GM12878 (cell line): ENCODE data around the gene NR2F6. TPM values are rescaled to one million over a fixed set of nuclear protein-coding genes. Genes with fewer than 3 reads are reported as not detected.

Experiments
- CBFB ChIP-seq: IDR thresholded peaks from 2 replicates; pipeline ENCODE4 v1.6.1; 2016; ENCODE audit warnings: antibody characterized with exemption, low read depth
- CREB1 ChIP-seq: IDR thresholded peaks from 2 replicates; pipeline ENCODE4 v1.6.1; 2012; ENCODE audit warnings: low read depth, mild to moderate bottlenecking, inconsistent platforms
- DPF2 ChIP-seq: fragments of 450-650 bp; IDR thresholded peaks from 2 replicates; pipeline ENCODE4 v1.6.1; 2017; ENCODE audit warnings: mild to moderate bottlenecking
- E2F4 ChIP-seq: IDR thresholded peaks from 2 replicates; pipeline ENCODE4 v1.6.1; 2012; ENCODE audit warnings: low read depth, low read length, improper control_type of control experiment
- E4F1 ChIP-seq: fragments of 450-650 bp; IDR thresholded peaks from 2 replicates; pipeline ENCODE4 v1.6.1; 2018; ENCODE audit warnings: borderline replicate concordance, mild to moderate bottlenecking; ENCODE audit not compliant: partially characterized antibody
- GABPA ChIP-seq: IDR thresholded peaks from 2 replicates; pipeline ENCODE4 v1.6.1; 2014; ENCODE audit warnings: antibody characterized with exemption, low read depth, mild to moderate bottlenecking, inconsistent platforms
- HCFC1 ChIP-seq: fragments of 150-350 bp; IDR thresholded peaks from 2 replicates; pipeline ENCODE4 v1.6.1; 2014; ENCODE audit warnings: low read length
- HDGF ChIP-seq: fragments of 450-650 bp; IDR thresholded peaks from 2 replicates; pipeline ENCODE4 v1.6.1; 2016; ENCODE audit warnings: antibody characterized with exemption
- MYB ChIP-seq: fragments of 150-350 bp; IDR thresholded peaks from 2 replicates; pipeline ENCODE4 v1.6.1; 2014; ENCODE audit warnings: mild to moderate bottlenecking, low read depth, low read length, borderline replicate concordance
- NBN ChIP-seq: fragments of 450-650 bp; IDR thresholded peaks from 2 replicates; pipeline ENCODE4 v1.6.1; 2016
- PBX3 ChIP-seq: IDR thresholded peaks from 2 replicates; pipeline ENCODE4 v1.6.1; 2011; ENCODE audit warnings: mild to moderate bottlenecking, low read depth, low read length, moderate library complexity; ENCODE audit not compliant: insufficient replicate concordance
- RB1 ChIP-seq: fragments of 450-650 bp; formaldehyde crosslinking; IDR thresholded peaks from 2 replicates; pipeline ENCODE4 v1.6.1; 2017; ENCODE audit warnings: mild to moderate bottlenecking, borderline replicate concordance
- SKIL ChIP-seq: fragments of 450-650 bp; IDR thresholded peaks from 2 replicates; pipeline ENCODE4 v1.6.1; 2017; ENCODE audit warnings: mild to moderate bottlenecking, low read depth, inconsistent platforms; ENCODE audit not compliant: poor library complexity, severe bottlenecking
- WRNIP1 ChIP-seq: IDR thresholded peaks from 2 replicates; pipeline ENCODE4 v1.6.1; 2011; ENCODE audit warnings: low read depth, low read length, improper control_type of control experiment, borderline replicate concordance
- polyA plus RNA-seq, 11 experiments: library from polyadenylated mRNA; depleted of rRNA in 4 of 11; unstranded in 6 of 11; stranded (reverse) in 5 of 11; fragments of >200 nt; fragmentation: Nextera tagmentation in 4 of 11; fragmentation: Illumina TruSeq in 1 of 11; extraction: Ambion mirVana in 4 of 11; extraction: Trizol in 1 of 11; gene quantifications; 1 replicate in 1 of 11; 2 replicates in 10 of 11; pipeline versions ENCODE4 v1.2.1 to v1.2.3, GENCODE V29; 2011 to 2016; ENCODE audit warnings: inconsistent platforms in 2 of 11, missing spikeins in 2 of 11, low read depth in 1 of 11
- total RNA-seq, 4 experiments: library from RNA; depleted of rRNA in 3 of 4; stranded (reverse); fragments of >200 nt in 3 of 4; fragmentation: Illumina TruSeq in 1 of 4; extraction: Trizol in 1 of 4; gene quantifications; 2 replicates each; pipeline versions ENCODE4 v1.2.1 to v1.2.3, GENCODE V29; 2013 to 2021

NR2F6 gene
- total and polyA plus RNA-seq, 10 of the 15 experiments (the other 5 are each of a cell fraction or from before 2014, with no cell fraction given) = 0.18 to 15.5 (median 6.1) TPM

- TF ChIP-seq HCFC1 = peak; percentile 96
- peak; percentile 78 for TF ChIP-seq SKIL
- no peak for TF ChIP-seq DPF2
- TF ChIP-seq WRNIP1 = 0 out of 2 replicates have a peak, but pooled peaks have one; percentile 74
- peak; percentile 21; the same call in 1 of the 2 replicates for TF ChIP-seq NBN
- TF ChIP-seq HDGF = peak; percentile 89
- TF ChIP-seq RB1 = peak; percentile 64; the same call in 1 of the 2 replicates
- 0 out of 2 replicates have a peak, but pooled peaks have one; percentile 54 for TF ChIP-seq CBFB
- peak; percentile 82 for TF ChIP-seq PBX3
- TF ChIP-seq E4F1 = peak; percentile 56
- peak; percentile 65 for TF ChIP-seq E2F4
- no peak for TF ChIP-seq MYB
- peak; percentile 97 for TF ChIP-seq GABPA
- peak; percentile 89 for TF ChIP-seq CREB1
Observed at GRCh38 chr19:17266975-17267788, 21.5 kb upstream of the NR2F6 start, which contains the start of gene BABAM1 (continued).
